ENCODE results near the gene DIP2C. TPM values are rescaled to one million over a fixed set of nuclear protein-coding genes. Genes with fewer than 3 reads are reported as not detected.
"Not testable (repeated sequence)": the region's sequence is repeated elsewhere in the genome, so short reads cannot be mapped to it uniquely, and the experiment has no call there.

The DIP2C gene
- total RNA-seq, 1 experiment from 2014 or later = 1.6 TPM

DNA sequence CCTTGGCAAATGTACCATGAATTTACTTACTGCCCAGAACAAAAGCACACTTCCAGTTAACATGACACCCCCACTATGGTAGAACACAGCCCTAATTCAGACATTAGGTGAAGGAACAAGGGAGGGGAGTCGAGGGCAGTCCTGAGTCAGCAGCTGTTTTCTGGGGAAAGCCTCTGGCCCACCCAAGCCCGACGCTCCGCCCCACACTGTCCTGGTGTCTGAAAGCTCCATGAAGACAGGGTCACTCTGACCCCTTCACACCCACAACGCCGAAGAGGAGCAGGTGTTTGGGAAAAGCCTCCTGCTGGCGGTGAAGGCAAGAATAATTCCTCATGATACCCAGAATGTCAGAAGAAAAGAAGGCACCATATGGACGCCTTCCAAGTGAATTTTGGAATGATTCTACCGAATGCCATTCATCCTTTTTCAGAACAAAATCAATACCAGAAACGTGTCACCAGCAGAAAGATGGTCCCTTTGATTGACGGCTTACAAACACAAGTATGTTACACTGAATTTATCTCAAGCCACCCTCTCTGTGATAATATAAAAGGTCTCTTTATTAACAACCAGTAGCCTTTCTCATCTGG lies 172.1 kb downstream of the DIP2C start:
- DNase-seq (ENCODE audit: low spot score) = no peak

DNA sequence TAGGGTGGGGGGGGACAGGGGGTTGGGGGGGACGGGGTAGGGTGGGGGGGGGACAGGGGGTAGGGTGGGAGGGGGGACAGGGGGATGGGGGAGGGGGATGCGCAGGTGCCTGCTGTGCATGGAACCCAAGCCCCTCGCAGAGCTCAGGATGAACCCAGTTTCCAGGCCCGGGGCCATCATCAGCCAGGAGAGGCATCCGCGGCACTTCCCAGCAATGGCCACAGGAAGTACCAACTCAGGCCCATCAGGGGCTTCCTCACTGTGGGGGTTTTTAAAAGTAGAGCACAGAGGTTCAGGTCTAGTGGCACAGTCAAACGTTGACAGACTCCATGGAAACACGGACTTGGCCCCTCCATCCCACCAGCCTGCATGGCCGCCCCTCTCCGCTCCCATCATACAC lies 172.7 kb downstream of the DIP2C start:
- DNase-seq (ENCODE audit: low spot score) = no peak

DNA sequence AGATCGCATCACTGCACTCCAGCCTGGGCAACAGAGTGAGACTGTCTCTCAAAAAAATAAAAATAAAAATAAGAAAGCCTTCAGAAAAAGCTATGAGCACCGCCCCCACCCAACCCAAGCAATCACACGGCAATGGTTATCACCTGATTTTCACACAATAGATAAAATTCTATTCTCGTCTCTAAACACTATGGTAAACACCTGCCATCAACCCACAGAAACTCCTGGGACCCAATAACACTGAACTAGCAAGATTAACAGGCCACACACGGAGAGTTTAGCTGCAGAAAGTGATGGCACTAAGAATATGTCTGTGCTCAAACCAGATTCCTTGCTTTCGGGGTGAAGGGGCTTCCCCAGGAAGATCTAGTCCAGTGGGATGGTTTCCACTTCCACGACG lies 173.8 kb downstream of the DIP2C start:
- DNase-seq (ENCODE audit: low spot score) = no peak

DNA sequence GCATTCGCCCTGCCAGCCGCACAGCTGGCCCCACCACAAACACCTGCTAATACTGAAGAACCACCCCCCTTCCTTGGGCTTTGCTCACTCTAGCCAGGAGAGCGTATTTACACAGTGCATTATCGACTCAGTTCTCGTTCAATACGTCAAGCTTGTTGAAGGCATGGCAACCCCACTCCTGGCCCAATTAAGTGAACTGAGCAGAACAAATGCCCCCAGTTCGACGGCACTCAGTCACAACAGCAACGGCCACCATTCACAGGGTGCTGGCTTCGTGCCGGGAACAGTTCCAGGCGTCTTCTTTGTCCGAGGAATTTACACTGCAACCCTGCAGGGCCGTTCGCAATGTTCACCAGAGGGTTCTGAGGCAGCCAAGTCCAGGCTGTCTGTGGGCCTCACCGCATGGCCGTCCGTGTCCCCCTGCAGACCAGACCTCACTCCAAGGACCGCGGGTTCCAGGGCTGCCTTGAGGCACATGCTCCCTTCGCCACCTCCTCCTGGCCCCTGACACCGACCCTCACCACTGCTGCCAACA lies 175.3 kb downstream of the DIP2C start:
- DNase-seq (ENCODE audit: low spot score) = no peak

DNA sequence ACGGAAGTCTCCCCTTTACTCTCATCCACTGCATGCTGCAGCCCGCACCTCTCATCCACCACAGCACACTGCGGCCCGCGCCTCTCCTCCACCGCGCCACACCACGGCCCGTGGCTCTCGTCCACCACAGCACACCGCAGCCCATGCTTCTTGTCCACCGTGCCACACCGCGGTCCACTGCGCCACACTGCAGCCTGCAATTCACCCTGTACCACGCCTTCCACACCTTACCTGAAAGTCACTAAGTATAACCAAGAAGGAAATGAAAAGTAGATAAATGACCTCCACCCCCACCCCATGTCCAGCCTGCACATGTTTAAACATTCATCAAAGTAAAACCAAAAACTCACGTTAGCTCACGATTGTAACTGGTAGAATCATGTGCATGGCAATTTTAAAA lies 176.1 kb downstream of the DIP2C start:
- peak; percentile 3 for DNase-seq (ENCODE audit: low spot score)

DNA sequence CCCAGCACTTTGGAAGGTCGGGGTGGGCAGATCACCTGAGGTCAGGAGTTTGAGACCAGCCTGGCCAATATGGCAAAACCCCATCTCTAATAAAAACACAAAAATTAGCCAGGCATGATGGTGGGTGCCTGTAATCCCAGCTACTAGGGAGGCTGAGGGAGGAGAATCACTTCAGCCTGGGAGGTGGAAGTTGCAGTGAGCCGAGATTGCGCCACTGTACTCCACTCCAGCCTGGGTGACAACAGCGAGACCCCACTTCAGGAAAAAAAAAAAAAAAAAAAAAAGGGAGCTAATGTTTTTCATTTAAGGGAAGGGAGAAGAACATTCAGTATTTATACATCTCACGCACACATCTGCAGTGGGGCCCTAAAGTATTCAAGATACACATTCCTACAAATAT lies 176.8 kb downstream of the DIP2C start:
- not testable (repeated sequence) for DNase-seq (ENCODE audit: low spot score)

DNA sequence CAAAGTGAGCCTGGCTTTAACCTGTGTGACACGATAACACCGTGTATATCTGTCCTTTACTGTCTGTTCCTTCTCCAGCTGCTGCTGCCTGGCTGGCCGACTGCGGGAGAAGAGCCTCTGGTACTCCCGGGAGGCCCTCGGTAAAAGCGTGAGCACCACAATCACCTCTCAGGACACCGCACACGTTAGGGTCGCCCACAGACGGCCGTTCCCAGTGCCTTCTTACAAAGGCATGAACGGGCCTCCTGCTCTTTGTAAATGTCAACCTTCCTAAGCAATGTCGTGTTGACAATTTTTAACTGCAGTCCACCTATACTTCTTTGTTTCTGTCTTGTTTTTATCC lies 177.6 kb downstream of the DIP2C start:
- no peak for DNase-seq (ENCODE audit: low spot score)

DNA sequence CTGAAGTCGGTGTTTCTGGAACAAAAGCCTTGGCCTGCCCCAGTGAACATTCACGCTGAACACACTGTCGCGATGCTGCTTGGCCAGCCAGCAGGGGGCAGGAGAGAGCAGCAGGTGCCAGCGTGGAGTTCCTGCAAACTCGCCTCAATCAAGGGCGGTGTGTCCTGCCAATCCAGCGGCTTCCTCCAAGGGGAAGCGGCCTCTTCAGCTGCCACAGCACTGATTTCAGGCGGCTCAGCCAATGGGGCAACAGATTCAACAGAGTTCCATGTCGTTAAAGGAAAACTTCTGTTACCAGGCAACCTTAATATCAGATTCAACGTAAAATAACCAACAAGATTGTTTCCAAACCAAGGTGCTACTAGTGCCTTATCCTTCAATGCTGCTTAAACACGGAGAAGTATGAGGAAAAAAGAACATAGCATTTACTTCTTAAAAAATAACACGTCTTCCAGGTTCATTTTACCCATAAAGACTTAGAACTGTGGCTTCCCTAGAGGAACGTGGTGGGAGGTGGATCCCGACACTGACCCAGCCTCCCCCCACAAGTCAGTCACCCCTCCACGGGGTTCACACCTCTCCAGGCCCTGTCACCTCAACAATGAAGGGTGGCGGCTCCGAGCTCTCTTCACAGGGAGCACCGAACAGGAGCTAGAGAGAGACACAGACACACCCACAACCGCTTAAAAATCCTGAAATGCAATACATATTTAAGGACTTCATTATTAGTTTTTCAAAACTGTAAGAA lies 178.2 kb downstream of the DIP2C start:
- DNase-seq (ENCODE audit: low spot score) = peak; percentile 89

DNA sequence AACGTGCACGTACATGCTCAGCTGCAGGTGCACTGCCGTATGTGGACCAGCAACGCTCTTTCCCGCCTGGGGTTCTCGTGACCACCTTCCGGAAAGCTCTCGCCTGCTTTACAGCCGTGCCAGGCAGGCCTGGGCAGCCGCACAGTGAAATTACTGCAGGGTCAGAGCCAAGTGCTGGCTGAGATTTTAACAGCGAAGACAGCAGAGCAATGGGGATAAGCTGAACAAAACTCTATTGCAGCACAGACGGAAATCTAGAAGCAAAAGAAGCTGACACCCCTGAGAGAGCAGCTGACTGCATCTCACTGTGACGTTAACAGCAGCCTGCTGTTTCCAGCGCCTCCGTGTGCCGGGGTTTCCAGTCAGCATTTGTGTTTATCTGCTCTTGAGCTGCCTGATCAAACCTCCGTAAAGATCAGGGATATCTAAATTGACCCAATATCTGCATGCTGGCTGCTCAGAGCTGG lies 179.0 kb downstream of the DIP2C start:
- DNase-seq (ENCODE audit: low spot score) = no peak

DNA sequence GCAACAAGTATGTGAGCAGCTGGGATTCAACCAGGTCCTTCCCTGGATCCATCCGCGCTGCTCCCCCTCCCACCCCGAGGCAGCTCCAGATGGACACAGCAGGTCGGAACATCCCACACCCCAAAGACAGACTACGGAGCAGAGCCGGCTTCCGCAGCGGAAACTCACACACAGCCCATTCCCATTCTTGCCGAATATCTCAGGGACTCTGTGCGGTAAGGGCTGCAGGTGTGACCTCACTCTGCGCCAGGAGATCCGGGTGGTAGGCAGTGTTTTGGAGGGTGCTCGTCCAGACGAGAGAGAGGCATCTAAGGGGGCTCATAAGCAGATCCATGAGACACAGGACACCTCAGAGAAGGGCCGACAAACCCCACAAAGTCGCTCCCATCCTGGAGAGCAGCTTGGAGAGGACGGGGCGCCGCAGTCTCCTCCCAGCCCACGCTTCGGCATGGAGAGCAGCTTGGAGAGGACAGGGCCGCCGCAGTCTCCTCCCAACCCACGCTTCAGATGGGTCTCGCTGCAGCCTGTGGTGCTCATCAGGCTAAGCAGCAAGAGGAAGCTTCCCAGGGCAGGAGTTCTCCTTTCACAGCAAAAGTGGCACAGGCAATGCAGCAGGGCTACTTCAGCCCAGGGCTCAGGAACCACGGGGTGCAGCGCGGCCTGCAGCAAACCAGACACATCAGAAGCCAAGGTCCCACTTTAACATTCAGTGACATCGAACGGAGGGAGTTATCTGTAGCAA lies 179.9 kb downstream of the DIP2C start:
- no peak for DNase-seq (ENCODE audit: low spot score)

DNA sequence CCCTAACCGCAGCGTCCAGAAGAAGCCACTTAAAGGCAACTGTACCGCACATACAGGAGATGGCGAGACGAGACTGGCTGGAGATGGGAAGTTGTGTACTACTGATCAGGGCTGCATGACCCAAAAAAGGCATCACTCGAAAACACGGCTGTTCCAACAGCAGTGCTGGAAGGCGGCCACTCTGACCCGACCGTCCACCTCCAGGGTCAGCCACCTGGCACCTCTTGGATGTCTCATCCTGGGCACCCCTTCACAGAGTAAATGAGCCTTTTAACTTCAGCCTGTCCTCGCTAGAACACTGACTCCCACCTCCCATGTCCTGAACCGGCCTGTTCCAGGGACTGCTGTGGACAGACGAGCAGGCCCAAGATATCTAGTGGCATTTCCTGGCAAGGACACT lies 180.7 kb downstream of the DIP2C start:
- no peak for DNase-seq (ENCODE audit: low spot score)

DNA sequence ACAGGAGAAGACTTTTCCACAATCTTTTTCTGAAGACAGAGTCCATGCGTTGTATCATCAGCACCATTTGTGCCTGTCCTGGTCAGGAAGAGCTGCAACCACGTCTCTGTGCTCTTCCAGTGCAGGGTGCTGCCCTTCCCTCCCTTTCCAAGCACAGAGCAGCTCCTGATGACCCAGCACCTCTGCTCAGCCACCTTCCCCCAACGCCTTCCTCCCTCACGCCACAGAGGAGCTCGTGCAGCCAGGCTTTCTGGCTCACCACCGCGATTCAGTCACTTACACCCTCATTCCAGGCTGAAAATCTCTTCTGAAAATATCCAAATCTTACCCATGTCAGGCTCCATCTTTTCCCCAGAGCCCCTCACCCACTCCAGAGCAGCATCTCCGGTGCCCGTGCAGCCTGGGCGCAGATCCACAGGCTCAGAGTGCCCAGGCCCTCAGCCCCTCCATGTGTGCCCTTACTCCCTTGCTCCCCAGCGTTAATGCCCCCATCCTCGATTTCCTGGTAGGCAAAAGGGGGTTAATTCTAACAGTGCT lies 181.5 kb downstream of the DIP2C start:
- no peak for DNase-seq (ENCODE audit: low spot score)

DNA sequence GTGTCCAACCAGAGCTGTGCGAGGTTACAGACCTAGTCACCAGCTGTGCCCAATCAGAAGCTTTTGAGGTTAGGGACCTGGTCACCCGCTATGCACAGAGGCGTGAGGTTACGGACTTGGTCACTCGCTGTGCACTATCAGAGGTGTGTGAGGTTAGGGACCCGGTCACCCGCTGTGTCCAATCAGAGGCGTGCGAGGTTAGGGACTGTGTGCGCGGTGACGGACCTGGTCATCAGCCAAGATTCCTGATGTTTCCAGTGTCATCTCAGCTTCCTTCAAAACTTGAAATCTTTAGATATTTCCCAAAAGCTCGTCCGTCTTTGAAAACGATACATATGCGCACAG lies 182.1 kb downstream of the DIP2C start:
- DNase-seq (ENCODE audit: low spot score) = no peak

DNA sequence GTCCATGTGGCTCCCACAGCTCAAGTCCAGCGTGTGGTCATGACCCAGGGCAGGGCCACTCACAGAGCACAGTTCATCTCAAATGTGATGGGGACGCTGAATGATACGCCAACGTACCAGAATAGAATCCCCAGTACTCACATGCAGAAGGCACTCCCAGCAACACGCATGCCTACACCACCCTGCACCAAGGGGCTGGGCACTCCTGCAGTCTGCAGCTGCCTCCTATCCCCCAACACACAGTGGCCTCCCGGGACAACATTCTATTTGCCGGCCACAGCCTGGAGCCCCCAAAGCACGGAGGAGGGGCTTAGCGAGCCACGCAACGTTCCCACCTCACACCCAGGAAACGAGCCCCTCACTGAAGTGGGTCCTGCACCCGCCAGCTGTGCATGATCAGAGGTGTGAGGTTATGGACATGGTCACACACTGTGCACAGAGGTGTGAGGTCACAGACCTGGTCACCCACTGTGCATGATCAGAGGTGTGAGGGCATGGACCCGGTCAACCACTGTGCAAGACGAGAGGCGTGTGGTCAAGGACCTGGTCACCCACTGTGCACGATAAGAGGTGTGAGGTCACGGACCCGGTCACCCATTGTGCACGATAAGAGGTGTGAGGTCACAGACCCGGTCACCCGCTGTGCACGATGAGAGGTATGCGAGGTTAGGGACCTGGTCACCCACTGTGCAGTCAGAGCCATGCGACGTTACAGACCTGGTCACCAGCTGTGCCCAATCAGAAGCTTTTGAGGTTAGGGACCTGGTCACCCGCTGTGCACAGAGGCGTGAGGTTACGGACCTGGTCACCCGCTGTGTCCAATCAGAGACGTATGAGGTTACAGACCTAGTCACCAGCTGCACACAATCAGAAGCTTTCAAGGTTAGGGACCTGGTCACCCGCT lies 182.8 kb downstream of the DIP2C start:
- DNase-seq (ENCODE audit: low spot score) = no peak

DNA sequence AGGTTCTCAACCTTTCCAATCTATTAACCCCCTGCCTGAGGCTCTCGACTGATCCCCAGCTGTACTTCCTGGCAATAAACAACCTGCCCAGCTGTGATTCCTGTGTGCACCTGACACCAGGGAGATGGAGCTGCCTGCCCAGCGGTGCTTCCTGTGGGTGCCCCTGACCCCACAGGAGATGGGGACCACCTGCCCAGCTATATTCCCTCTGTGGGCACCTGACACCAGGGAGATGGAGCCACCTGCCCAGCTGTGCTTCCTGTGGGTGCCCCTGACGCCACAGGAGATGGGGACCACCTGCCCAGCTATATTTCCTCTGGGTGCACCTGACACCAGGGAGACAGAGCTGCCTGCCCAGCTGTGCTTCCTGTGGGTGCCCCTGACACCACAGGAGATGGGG lies 184.0 kb downstream of the DIP2C start:
- no peak for DNase-seq (ENCODE audit: low spot score)

DNA sequence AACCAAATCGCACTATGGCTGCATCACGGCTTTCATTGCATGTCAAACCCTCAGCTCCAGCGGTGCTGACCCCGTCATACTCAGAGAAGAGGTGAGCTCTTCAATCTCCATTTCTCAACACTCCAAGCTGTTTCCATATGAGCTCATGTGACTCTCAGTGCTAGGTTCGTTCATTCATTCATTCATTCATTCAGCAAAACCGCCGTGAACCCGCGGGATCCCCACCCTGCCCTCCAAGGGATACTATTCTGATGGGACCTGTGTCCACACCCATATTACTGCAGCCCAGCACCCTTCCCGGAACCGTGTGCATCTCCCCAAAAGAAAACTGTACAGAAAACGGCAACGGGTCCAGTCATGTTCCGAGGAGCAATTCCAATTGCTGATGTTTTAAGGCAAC lies 184.7 kb downstream of the DIP2C start:
- no peak for DNase-seq (ENCODE audit: low spot score)

DNA sequence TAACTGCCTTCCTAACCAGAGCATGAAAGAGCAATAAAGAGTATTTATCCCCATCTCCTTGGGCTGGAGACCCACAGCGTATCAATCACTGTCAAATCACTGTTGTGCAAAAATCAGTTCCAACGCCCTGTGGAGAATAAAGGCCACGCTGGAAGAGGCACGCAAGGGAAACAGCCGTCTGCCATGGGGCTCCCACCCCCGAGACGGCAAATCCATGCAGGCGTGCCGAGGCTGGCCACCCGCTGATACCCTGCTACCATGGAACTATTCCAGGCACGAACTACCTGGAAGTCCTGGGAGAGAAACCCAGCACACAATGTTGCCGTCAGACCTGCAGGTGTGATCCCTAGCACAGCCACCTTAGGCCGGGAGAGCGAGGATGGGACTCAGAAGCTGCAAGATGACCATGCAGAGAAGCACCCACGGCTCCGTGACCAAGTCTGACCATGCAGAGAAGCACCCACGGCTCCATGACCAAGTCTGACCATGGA lies 185.3 kb downstream of the DIP2C start:
- no peak for DNase-seq (ENCODE audit: low spot score)

DNA sequence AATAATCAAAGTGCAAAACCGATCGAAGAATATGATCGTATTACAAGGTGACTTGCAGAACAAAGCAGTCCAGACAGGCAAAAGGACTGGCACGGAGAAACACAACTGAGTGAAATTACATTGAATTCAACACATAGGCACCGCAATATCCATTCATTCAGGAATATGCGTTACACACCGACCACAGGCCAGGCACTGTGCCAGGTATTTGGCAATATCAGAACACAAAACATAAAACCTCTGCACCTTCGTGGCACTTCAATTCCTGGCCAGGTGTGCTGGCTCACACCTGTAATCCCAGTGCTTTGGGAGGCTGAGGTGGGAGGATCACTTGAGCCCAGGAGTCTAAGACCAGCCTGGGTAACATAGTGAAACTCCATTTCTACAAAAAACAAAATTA lies 187.9 kb downstream of the DIP2C start:
- DNase-seq (ENCODE audit: low spot score) = peak; percentile 6

DNA sequence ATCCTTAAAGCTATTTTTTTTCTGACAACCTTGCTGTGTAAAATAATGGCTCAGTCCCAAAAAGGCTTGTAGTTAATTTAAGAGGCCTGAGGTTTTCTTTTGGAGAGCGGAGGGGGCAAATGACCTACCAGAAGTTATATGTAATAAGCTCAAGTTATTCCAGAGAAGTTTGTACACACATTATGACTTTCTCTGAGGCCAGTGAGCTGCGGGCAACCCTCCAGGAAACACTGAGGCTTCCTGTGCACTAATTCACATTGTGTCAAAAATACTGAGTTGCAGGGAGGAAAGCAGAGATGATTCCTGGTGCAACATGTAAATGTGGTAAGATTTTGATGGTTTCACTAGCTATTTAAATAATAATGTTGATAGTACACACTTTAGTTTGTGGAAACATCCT lies 188.6 kb downstream of the DIP2C start:
- no peak for DNase-seq (ENCODE audit: low spot score)

DNA sequence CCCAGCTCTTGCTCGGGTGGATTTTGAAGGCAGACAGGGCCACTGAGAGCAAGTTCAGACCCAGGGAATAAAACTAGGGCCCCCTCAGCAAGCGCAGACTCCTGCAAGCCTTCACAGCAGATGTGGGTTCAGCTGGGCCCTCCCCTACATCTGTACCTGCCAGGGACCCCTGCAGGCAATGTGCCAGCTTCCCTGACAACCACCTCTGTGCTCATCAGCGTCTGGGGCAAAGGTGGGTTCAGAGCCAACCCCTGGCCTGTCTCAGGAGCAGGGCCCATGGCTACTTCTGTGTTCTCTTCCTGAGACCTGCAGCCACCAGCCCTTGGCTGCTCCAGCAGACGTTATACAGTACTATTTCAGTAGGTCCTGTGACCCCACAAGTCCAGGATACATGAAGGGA lies 189.5 kb downstream of the DIP2C start:
- DNase-seq (ENCODE audit: low spot score) = no peak

DNA sequence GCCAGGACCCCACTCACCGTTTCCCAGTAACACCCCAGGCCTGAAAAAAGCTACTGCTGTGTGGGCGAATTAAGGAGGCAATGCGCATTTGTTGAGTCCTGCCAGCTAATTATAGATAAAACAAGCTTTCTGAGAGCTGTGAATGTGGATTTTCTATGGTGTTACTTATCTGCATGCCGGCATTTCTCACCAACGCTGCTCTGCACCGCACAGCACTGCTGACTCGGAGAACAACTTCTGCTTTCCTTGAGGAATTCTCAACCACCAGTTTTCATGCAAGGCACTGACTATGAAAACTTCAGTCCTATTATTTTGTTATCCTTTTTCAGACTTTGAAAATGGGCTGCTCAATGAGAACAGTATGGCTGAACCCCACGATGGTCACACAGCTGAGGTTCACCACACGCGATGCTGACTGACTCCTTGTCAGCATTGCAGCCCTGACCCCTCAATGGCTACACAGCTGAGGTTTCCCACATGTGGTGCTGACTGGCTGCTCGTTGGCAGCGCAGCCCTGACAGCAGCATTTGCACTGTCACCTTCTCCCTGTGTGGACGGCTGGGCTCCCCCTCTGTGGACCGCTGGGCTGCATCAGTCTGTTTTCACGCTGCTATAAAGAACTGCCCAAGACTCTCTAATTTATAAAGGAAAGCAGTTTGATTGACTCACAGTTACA lies 190.6 kb downstream of the DIP2C start:
- no peak for DNase-seq (ENCODE audit: low spot score)

All from HT-29 (cell line).